ENCODE data around the gene WDR44. TPM values are rescaled to one million over a fixed set of nuclear protein-coding genes. Genes with fewer than 3 reads are reported as not detected.

Gene WDR44

Small RNAs within 50 kb of the gene (small RNA-seq; reads per million reads assigned to genes)
- gene MIR1277 (ENCODE audit: insufficient read depth): not detected
